ENCODE measurements around the gene OBI1.
"Not testable (repeated sequence)": the region's sequence is repeated elsewhere in the genome, so short reads cannot be mapped to it uniquely, and the experiment has no call there.

The OBI1 gene

DNA sequence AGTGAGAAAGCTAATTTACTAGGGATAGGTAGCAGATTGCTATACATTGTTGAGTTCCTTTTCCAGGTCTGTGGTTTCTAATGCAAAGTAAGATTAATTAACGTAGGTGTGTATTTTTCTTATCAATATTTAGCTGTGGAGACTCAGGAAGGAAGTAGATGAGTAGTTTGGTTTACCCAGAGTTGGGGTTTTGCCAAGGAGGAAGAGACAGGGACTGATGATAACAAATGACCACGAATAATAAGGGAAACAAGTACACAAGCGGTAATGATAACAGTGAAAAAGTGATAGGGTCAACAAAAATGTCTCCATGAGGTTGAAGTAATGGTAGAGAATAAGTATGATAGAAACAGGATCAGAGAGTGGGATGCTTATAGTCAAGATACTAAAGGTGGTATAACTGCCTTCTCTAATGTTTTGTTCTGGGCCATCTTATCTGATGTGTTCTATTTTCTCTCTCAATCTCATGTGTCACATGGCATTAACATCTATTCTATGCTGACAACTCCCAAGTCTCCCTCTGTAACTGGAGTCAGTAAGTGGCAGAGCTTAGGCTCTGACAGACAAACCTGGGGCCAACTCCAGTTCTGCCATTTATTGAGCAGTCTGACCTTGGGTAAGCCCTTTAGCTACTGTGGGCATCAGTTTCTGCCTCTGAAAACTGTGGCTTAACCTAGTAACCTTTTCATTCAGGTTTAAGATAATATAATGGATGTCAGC lies 8.8 kb downstream of the OBI1 start:
- no peak for DNase-seq (ENCODE audit: low read depth in 2 of 2)

- DNase-seq (ENCODE audit: low read depth in 2 of 2), result not testable (repeated sequence)
Measured at GRCh38 chr13:78647109-78647678, 11.8 kb downstream of the OBI1 start.

DNA sequence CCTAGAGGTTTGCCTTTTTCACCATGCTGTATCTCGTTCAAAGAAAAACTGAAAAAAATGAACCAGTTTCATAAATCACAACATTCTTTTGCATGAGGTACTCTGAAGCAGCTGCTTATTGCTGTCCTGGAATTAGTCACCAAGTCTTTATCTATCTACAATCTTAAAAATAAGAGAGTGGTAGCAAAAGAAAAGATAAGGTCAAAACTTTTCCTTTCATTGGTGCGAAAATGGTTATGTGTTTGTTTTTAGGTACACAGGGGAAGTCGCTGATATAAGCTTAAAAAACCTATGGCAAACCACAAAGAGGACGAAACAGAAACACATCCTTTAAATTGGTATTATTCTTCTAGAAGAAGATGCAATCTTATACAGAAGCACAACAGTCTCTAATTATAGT lies 20.7 kb downstream of the OBI1 start:
- no peak for DNase-seq (ENCODE audit: low read depth in 2 of 2)

GRCh38 chr13:78636495-78636894 lies 22.5 kb downstream of the OBI1 start:
- DNase-seq (ENCODE audit: low read depth in 2 of 2), result no peak

GRCh38 chr13:78632996-78633395 lies 26.0 kb downstream of the OBI1 start:
- no peak for DNase-seq (ENCODE audit: low read depth in 2 of 2)

DNA sequence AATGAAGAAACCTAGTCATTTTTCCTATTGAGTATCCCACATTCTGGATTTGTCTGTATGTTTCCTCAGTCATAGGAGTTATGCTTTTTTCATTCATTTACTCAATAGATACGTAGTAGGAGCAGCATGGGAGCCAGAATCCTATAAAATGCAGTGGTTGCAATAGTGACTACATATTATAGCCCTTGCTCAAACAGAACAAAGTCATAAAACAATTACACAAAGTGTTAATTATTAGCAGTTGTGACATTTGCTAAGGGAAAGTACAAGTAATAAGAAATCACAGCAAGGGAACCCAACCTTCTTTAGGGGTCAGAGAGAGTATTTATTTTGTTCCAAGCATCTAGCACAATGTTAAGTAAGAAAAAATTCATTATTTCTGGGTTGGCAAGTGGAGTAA lies 27.9 kb downstream of the OBI1 start:
- no peak for DNase-seq (ENCODE audit: low read depth in 2 of 2)

DNA sequence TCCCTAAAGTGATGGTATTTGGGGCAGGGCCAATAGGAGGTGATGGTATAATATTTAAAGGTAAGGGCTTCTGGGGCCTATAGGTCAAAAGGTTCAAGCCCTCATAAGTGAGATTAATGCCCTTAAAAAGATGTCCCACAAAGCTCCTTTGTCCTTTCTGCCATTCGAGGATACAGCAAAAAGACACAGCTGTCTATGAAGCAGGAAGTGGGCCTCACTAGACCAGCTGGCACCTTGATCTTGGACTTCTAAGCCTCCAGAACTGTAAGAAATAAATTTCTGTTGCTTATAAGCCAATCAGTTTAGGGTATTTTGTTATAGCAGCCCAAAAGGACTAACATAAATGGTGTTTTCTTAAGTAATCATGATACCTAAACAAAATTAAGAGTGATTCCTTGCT lies 28.4 kb downstream of the OBI1 start:
- no peak for DNase-seq (ENCODE audit: low read depth in 2 of 2)

- no peak for DNase-seq (ENCODE audit: low read depth in 2 of 2)
Measured at GRCh38 chr13:78625384-78625783, 33.6 kb downstream of the OBI1 start.

GRCh38 chr13:78623132-78623531 lies 35.8 kb downstream of the OBI1 start:
- DNase-seq (ENCODE audit: low read depth in 2 of 2), result no peak

GRCh38 chr13:78620936-78621470 lies 38.0 kb downstream of the OBI1 start:
- DNase-seq (ENCODE audit: low read depth in 2 of 2), result no peak

DNA sequence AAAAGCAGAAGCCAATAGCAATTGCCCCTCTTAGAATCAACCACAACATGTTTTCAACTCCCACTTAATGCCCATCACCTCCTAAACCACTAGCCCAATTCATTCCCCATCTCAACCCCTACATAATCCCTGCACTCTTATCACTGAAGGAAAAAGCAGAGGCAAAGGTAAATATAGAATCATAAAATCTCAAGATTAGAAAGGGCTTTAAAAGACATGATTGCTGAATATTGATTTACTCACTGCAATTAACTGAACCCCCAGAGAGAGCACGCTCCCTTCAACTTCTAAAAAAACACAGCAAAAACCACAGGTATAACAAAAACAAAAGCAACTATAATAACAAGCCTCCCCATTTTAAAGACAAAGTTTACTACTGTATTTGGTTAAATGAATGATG lies 40.5 kb downstream of the OBI1 start:
- DNase-seq (ENCODE audit: low read depth in 2 of 2), result no peak

DNA sequence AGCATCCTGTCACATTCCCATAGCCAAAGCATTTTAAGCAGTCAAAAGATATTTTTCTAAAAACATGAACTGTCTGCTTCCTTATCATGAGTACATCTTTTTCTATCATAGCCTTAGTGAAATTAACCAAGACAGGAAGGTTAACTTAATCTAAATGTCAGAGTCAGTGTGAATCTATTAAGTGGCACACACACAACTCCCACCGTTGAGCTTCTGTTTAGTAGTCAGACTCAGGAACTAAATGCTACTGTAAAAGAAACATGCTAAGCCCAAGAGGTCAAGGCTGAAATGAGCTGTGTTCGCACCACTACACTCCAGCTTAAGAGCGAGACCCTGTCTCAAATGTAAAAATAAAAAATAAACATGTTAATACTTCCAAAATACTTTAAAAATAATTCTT lies 47.9 kb downstream of the OBI1 start:
- DNase-seq (ENCODE audit: low read depth in 2 of 2), result no peak

DNA sequence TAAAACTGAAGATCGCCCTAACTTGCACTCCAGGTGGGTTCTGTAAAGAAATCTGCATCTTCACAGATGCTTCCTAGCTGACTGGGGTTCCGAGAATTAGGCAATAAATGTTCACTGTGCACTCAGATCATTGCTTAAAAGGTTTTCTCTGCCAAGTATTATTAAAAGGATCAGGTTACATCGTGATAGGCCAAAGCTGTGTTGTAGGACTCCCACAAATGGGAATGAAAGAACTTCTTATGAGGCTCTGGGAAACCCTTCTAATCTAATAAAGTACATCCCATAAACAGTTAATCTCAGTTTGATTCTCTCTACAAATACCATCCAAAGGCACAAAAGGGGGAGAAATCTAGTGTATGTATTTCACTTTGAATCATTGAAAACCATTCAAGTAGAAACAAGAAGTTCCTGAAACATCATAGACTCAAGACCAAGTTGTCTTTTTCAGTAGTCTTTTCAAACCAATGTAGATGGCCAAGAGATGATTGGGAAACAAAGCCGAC lies 48.5 kb downstream of the OBI1 start:
- DNase-seq (ENCODE audit: low read depth in 2 of 2), result no peak

DNA sequence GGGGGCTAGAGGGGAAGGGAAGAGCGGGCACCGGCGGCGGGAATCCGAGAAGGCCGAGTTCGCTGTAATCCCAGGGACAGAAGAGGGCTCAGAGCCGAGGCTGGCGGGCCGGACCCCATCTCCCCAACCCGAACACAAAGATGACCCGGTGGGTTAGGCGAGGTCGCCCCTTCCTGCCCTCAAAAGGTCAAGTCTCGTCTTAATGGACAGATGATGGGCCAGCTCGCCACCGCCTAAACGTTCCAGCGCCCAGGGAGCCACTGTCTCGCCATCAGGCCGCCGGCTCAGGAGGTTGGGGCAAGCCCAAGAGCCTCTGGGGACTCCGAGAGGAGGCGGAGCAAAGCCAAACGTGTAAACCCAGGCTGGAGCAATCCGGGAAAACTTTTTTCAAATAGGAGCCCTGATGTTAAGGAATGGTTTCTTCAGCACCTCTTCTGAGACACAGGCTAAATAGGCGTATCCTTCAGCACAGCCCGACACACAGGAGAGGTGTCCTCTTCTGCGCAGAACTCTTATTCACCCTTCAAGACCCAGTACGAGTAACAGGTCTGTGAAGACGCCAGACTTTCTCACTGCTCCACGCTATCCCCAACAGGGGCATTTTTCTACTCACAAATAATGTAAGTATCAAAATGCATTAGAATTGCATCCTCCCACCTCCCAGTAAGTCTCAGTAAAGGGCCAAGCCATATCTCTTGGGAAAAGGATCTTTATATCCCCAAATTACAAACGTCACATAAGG lies 49.3 kb downstream of the OBI1 start:
- no peak for DNase-seq (ENCODE audit: low read depth in 2 of 2)

GRCh38 chr13:78608688-78609463 lies 50.1 kb downstream of the OBI1 start:
- no peak for DNase-seq (ENCODE audit: low read depth in 2 of 2)

- no peak for DNase-seq (ENCODE audit: low read depth in 2 of 2)
Measured at GRCh38 chr13:78608252-78608687, 50.7 kb downstream of the OBI1 start.

DNA sequence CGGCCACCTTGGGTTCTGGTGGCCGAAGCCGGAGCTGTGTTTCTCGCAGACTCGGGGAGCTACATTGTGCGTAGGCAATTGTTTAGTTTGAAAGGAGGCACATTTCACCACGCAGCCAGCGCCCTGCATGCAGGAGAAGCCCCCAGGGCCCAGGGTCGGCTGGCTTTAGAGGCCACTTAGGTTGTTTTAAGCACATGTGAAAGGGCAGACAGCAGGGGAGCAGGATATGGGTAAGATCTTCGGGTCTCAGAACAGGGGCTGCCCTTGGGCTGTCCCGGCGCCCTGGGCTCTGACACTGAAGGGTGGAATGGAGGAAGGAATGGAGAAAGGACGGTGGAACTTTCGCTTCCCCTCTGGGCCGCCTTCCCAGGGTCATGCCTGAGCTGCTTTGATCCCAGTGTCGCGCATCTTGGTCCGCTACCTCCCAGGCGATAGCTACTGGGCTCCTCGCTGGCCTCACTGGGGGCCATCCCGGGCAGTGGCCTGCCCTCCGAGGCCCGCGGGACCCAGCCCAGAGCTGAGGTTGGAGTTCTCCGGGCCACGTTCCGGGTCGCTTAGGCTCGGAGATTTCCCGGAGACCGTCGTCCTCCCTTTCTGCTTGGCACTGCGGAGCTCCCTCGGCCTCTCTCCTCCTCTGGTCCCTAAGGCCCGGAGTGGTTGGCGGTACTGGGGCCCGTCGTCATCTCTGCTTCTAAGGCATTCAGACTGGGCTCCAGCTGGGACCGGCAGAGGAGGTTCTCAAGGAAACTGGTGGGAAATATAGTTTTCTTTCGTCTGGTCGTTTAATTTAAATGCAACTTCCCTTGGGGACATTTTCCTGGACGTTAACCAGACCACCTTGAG lies 51.3 kb downstream of the OBI1 start:
- no peak for DNase-seq (ENCODE audit: low read depth in 2 of 2)

DNA sequence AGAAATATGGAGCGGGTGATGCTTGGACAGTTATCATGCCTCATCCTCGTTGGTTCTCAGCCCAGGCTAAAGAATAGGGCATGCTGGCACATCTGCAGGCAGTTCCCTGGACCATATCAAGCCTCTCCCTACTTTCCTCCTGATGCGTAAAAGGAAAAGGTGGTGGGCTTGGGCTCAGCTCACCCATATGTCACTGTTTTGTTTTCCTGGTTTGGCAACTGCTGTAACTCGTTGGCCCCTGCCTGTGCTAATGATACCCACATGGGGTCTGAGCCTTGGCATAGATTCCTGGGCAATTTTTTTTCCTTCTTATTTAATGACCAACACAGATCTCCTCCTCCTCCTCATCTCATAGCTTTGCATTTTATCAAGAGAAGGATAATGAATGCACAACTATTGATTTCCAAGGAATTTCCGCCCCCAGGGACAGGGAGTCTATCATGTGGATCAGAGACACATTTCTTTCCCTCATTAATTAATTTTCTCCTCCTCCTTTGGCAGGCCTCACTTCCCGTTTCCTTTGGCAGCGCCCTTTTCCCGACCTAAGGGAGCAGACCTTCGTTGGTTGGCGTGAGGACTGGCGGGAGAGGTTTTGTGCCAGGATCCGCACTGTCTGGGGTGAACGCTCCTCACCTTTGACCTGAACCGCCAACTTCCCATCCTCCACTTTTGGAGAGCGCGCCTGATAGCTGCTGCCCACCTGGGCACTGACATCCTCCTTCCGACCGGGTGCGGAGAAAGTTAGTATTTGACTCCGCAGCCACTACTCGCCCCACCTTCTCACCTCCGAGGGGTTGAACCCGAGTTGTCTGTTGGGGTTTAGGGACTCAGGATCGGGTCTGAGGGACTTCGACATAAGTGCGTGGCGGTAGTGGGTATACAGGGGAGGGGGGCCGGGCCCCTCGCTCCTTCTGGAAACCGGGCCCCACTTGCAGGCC lies 52.2 kb downstream of the OBI1 start:
- DNase-seq (ENCODE audit: low read depth in 2 of 2), result no peak

DNA sequence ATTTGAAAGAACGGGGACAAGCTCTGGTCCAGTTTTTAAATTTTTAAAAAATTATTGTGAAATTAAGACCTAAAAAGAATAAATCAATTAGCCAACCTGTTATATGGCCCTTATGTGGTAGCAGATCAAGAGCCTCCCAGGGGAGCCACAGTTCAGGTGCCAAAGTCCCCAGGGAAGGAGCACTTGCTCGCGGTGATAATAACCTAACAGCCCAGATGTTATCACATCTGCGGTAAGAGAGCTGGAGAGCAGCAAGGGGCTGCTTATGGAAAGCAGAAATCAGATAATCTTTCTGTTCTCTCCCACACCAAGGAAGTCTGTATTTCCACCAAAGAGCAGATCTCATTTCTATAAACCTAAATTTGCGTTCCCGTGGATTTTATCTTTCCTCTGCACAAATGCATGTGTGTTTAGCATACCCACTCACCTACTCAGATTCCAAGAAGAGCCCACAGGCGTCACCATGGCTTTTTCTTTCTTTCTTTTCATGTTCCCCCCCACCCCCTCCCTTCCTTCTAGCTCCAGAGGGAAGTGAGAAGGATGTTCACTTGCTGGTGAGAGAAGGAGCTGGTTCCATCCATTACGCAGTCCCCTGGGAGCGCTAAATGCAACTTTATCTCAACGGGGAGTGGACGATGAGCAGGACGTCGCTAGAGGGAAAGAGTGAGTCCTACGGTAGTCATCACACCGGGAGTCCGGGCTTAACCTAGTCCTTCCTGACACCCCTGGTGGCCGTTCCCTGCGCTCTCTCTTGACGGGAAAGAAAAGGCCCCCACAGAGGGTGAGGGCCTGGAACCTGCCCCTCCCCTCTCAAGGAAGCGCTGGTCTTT lies 54.0 kb downstream of the OBI1 start:
- no peak for DNase-seq (ENCODE audit: low read depth in 2 of 2)
